Gastroesophageal sphincter (tissue), 3 donors: ENCODE data around the gene RBBP8NL.

Experiments used
- POLR2A ChIP-seq, 2 donors: fragments of 450-650 bp; IDR thresholded peaks; one replicate each; pipeline ENCODE4 v1.6.1; 2017; ENCODE audit warnings: antibody characterized with exemption in 2 of 2, mild to moderate bottlenecking in 2 of 2, moderate library complexity in 1 of 2
- TF ChIP-seq, protein P1 (sequence below), 4 experiments: fragments of 200-600 bp in 2 of 4; fragments of 450-650 bp in 2 of 4; sonication (generic) in 1 of 4; IDR thresholded peaks; one replicate each; pipeline ENCODE4 v1.5.1; 2017 to 2019; ENCODE audit warnings: antibody characterized with exemption in 4 of 4, mild to moderate bottlenecking in 2 of 4, moderate library complexity in 2 of 4

DNA sequence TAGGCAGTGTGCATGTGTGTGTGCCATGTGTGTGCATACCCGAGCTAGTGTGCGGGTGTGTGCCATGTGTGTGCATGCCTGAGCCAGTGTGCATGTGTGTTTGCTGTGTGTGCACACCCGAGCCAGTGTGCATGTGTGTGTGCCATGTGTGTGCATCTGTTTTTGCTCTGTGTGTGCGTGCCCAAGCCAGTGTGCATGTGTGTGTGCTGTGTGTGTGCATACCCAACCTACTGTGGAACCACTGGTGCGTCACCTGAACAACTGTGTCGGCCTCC is 5.7 kb downstream of the RBBP8NL start:
- no peak for TF ChIP-seq POLR2A (IDR thresholded peaks at IDR 0.05)
- TF ChIP-seq, protein P1, sequence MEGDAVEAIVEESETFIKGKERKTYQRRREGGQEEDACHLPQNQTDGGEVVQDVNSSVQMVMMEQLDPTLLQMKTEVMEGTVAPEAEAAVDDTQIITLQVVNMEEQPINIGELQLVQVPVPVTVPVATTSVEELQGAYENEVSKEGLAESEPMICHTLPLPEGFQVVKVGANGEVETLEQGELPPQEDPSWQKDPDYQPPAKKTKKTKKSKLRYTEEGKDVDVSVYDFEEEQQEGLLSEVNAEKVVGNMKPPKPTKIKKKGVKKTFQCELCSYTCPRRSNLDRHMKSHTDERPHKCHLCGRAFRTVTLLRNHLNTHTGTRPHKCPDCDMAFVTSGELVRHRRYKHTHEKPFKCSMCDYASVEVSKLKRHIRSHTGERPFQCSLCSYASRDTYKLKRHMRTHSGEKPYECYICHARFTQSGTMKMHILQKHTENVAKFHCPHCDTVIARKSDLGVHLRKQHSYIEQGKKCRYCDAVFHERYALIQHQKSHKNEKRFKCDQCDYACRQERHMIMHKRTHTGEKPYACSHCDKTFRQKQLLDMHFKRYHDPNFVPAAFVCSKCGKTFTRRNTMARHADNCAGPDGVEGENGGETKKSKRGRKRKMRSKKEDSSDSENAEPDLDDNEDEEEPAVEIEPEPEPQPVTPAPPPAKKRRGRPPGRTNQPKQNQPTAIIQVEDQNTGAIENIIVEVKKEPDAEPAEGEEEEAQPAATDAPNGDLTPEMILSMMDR (IDR thresholded peaks at IDR 0.05): no peak
